IPS-20b (cell line): ENCODE measurements around the gene PSMA1.
A peak's percentile ranks its signal among the peaks of the same experiment; 100 is the strongest.
"Not testable (repeated sequence)": the region's sequence is repeated elsewhere in the genome, so short reads cannot be mapped to it uniquely, and the experiment has no call there.

ENCODE experiments used
- H3K27ac ChIP-seq: one replicate; pipeline ENCODE4 v1.5.1; 2013; ENCODE audit warnings: low read length
- H3K27me3 ChIP-seq: 2 replicates; pipeline ENCODE4 v1.6.1; 2013; ENCODE audit warnings: mild to moderate bottlenecking, low read length, inconsistent platforms; ENCODE audit not compliant: insufficient read depth
- H3K36me3 ChIP-seq: 2 replicates; pipeline ENCODE4 v1.6.1; 2013; ENCODE audit warnings: low read depth, mild to moderate bottlenecking, inconsistent platforms, low read length, moderate library complexity; ENCODE audit not compliant: insufficient read depth
- H3K4me1 ChIP-seq: 2 replicates; pipeline ENCODE4 v1.6.1; 2013; ENCODE audit warnings: mild to moderate bottlenecking, control low read depth, inconsistent platforms, low read length, moderate library complexity; ENCODE audit not compliant: insufficient read depth
- H3K4me3 ChIP-seq: 2 replicates; pipeline ENCODE4 v1.5.1; 2013; ENCODE audit warnings: mild to moderate bottlenecking, low read length, inconsistent platforms
- H3K9ac ChIP-seq: 2 replicates; pipeline ENCODE4 v1.6.1; 2013; ENCODE audit warnings: low read depth, mild to moderate bottlenecking, inconsistent platforms, low read length, moderate library complexity
- H3K9me3 ChIP-seq: 2 replicates; pipeline ENCODE4 v1.6.1; 2013; ENCODE audit warnings: mild to moderate bottlenecking, low read depth, low read length, inconsistent platforms; ENCODE audit not compliant: insufficient read depth

Gene PSMA1

GRCh38 chr11:14519917-14520746 is at the start of gene PSMA1:
Gene PSMA1, minus strand, starts transcription at chr11:14520386. Its CDS starts 87 bp downstream, at chr11:14520299.
- H3K27ac ChIP-seq: peak within 1 kb of the TSS; percentile 29
- peaks cover 32% of the 10 kb centered on the region for H3K36me3 ChIP-seq
- H3K4me3 ChIP-seq: peak within 1 kb of the TSS; percentile 85
- no peaks in the 10 kb centered on the region for H3K27me3 ChIP-seq
- H3K4me1 ChIP-seq: peaks cover 6% of the 10 kb centered on the region; the same call in 1 of the 2 replicates
- peak within 1 kb of the TSS; percentile 87 for H3K9ac ChIP-seq
- H3K9me3 ChIP-seq: no peaks in the 10 kb centered on the region

DNA sequence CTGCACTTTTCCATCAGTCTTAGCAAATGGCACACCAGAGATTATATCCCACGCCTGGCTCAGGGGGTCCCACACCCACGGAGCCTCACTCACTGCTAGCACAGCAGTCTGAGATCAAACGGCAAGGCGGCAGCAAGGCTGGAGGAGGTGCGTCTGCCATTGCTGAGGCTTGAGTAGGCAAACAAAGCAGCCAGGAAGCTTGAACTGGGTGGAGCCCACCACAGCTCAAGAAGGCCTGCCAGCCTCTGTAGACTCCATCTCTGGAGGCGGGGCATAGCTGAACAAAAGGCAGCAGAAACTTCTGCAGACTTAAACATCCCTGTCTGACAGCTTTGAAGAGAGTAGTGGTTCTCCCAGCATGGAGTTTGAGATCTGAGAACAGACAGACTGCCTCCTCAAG is 49.3 kb upstream of the PSMA1 start:
- not testable (repeated sequence) for H3K9me3 ChIP-seq, H3K4me1 ChIP-seq, H3K36me3 ChIP-seq, H3K4me3 ChIP-seq, H3K27me3 ChIP-seq, H3K9ac ChIP-seq, H3K27ac ChIP-seq

- Histone ChIP-seq H3K27me3 (no peaks in the 10 kb centered on the region), H3K27ac (no peak overlapping the region), H3K9me3 (peaks cover 4% of the 10 kb centered on the region), H3K9ac (no peak overlapping the region), H3K36me3 (no peaks in the 10 kb centered on the region), H3K4me3 (no peak overlapping the region), H3K4me1 (peaks cover 2% of the 10 kb centered on the region; the same call in 1 of the 2 replicates)
Observed at GRCh38 chr11:14567064-14567651, 47.0 kb upstream of the PSMA1 start.

GRCh38 chr11:14566331-14567063 is 46.3 kb upstream of the PSMA1 start:
- Histone ChIP-seq H3K36me3 (no peaks in the 10 kb centered on the region), H3K9me3 (peaks cover 4% of the 10 kb centered on the region), H3K4me1 (peaks cover 2% of the 10 kb centered on the region; the same call in 1 of the 2 replicates), H3K4me3 (no peak overlapping the region), H3K9ac (no peak overlapping the region), H3K27ac (no peak overlapping the region), H3K27me3 (no peaks in the 10 kb centered on the region)

- Histone ChIP-seq H3K27me3 (no peaks in the 10 kb centered on the region), H3K36me3 (no peaks in the 10 kb centered on the region), H3K27ac (no peak overlapping the region), H3K9me3 (peaks cover 4% of the 10 kb centered on the region), H3K4me1 (peaks cover 2% of the 10 kb centered on the region; the same call in 1 of the 2 replicates), H3K9ac (no peak overlapping the region), H3K4me3 (no peak overlapping the region)
Observed at GRCh38 chr11:14565845-14566244, 45.7 kb upstream of the PSMA1 start.

- Histone ChIP-seq H3K4me1 (no peaks in the 10 kb centered on the region), H3K27me3 (no peaks in the 10 kb centered on the region), H3K4me3 (no peak overlapping the region), H3K9me3 (no peaks in the 10 kb centered on the region), H3K27ac (no peak overlapping the region), H3K9ac (no peak overlapping the region), H3K36me3 (no peaks in the 10 kb centered on the region)
Observed at GRCh38 chr11:14555818-14556217, 35.6 kb upstream of the PSMA1 start.

- Histone ChIP-seq H3K27ac (no peak overlapping the region), H3K9ac (no peak overlapping the region)
Observed at GRCh38 chr11:14554959-14555358, 34.8 kb upstream of the PSMA1 start.

GRCh38 chr11:14552089-14552488 is 31.9 kb upstream of the PSMA1 start:
- no peak overlapping the region for H3K27ac ChIP-seq
- no peaks in the 10 kb centered on the region for H3K27me3 ChIP-seq
- H3K4me3 ChIP-seq: no peak overlapping the region
- H3K9me3 ChIP-seq: no peaks in the 10 kb centered on the region
- H3K4me1 ChIP-seq: no peaks in the 10 kb centered on the region
- no peak overlapping the region for H3K9ac ChIP-seq
- H3K36me3 ChIP-seq: no peaks in the 10 kb centered on the region

More at GRCh38 chr11:14554959-14555358, 34.8 kb upstream of the PSMA1 start:
- H3K9me3 ChIP-seq: no peaks in the 10 kb centered on the region
- no peak overlapping the region for H3K4me3 ChIP-seq
- no peaks in the 10 kb centered on the region for H3K4me1 ChIP-seq
- H3K27me3 ChIP-seq: no peaks in the 10 kb centered on the region
- H3K36me3 ChIP-seq: no peaks in the 10 kb centered on the region

- Histone ChIP-seq H3K4me3 (no peak overlapping the region), H3K27me3 (no peaks in the 10 kb centered on the region), H3K9me3 (no peaks in the 10 kb centered on the region), H3K4me1 (no peaks in the 10 kb centered on the region), H3K36me3 (no peaks in the 10 kb centered on the region), H3K27ac (no peak overlapping the region), H3K9ac (no peak overlapping the region)
Observed at GRCh38 chr11:14551380-14551779, 31.2 kb upstream of the PSMA1 start.

DNA sequence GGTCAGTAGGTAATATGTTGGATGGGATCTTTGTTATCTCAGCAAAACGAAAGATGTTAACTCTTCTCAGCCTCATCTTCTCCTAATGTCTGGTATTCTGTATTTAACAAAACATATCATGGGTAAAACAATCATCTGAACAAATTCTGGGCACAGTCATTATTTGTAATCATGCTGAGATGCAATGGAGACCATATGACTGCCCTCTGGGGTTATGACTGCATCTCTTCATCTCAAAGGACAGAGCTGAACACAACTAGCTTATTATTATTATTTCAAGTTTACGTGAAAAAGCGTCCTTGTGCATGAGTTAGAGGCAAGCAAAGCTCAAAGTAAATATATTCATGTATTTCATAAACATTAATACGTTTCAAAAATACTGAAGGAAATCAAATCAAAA is 29.7 kb upstream of the PSMA1 start:
- no peaks in the 10 kb centered on the region for H3K4me1 ChIP-seq
- no peak overlapping the region for H3K27ac ChIP-seq

DNA sequence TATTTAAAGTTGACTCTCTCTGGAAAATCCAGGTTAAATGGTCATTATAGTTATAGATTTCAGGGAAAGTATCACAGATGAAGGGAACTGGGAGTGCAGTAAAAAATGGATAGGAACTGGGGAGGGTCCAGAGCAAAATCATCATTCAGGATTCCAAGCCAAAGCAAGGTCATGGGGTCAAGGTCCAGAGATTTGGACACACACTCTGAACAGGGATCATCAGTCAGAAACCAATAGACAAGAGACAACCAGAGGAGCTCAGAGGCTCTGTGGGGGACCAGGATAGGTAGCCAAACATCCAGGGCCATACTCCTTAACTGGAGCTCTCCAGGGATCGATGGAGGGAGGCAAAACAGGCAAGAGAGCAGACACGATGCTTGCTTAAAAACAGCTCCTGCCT is 27.3 kb upstream of the PSMA1 start:
- H3K9me3 ChIP-seq: no peaks in the 10 kb centered on the region
- H3K36me3 ChIP-seq: no peaks in the 10 kb centered on the region
- peaks cover 2% of the 10 kb centered on the region; the same call in 1 of the 2 replicates for H3K4me1 ChIP-seq
- no peak overlapping the region for H3K27ac ChIP-seq
- H3K4me3 ChIP-seq: no peak overlapping the region
- no peaks in the 10 kb centered on the region for H3K27me3 ChIP-seq
- no peak overlapping the region for H3K9ac ChIP-seq

More for the DNA sequence above, 29.7 kb upstream of the PSMA1 start:
- Histone ChIP-seq H3K9ac (no peak overlapping the region), H3K27me3 (no peaks in the 10 kb centered on the region), H3K4me3 (no peak overlapping the region), H3K9me3 (no peaks in the 10 kb centered on the region), H3K36me3 (no peaks in the 10 kb centered on the region)
